Measurements from ENCODE around the gene MEIOB.
"Not testable (repeated sequence)": the region's sequence is repeated elsewhere in the genome, so short reads cannot be mapped to it uniquely, and the experiment has no call there.

Gene MEIOB

GRCh38 chr16:1920727-1921171 lies 48.8 kb upstream of the MEIOB start (continued):
- TF ChIP-seq ZNF416 (tag by site-specific recombination; IDR thresholded peaks at IDR 0.05) (no peak), PBX3 (CRISPR knock-in tag; IDR thresholded peaks at IDR 0.05) (no peak), ZNF558 (tag by site-specific recombination; IDR thresholded peaks at IDR 0.05) (no peak), ZBTB1 (tag by site-specific recombination; IDR thresholded peaks at IDR 0.05) (no peak), ZNF600 (tag by site-specific recombination; IDR thresholded peaks at IDR 0.05) (peak; percentile 85), ZNF335 (tag by site-specific recombination; conservative IDR thresholded peaks at IDR 0.05) (peak; percentile 51)

- POLR2A ChIA-PET; H3K4me3 ChIP-seq (ENCODE audit: low read depth, low read length); H3K4me1 ChIP-seq (ENCODE audit: control insufficient read depth, insufficient read depth, low read length); H3K9me3 ChIP-seq (ENCODE audit: control insufficient read depth, insufficient read depth, low read depth, low read length); H3K36me3 ChIP-seq (ENCODE audit: control insufficient read depth in 2 of 2, insufficient read depth in 1 of 2, low read length in 2 of 2); H3K27ac ChIP-seq (ENCODE audit: extremely low read depth, low read depth, low read length): not testable (repeated sequence)
- CTCF ChIA-PET = interaction anchor here (1.6 kb wide), 1 partner anchor 20 kb away, joined by 4 read pairs; no protein-coding TSS in a partner anchor
These were observed 48.2 kb upstream of the MEIOB start for GRCh38 chr16:1920122-1920521.

GRCh38 chr16:1919327-1919998 lies 47.5 kb upstream of the MEIOB start:
- TF ChIP-seq WT1 (tag by site-specific recombination; IDR thresholded peaks at IDR 0.05) = no peak
- no peak for TF ChIP-seq ZNF292 (tag by site-specific recombination; IDR thresholded peaks at IDR 0.05; ENCODE audit: borderline replicate concordance, low read depth)
- TF ChIP-seq ZBTB8A (tag by site-specific recombination; IDR thresholded peaks at IDR 0.05) = 0 out of 2 replicates have a peak, but pooled peaks have one; percentile 28
- peak; percentile 23; the same call in 1 of the 2 replicates for TF ChIP-seq ZNF600 (tag by site-specific recombination; IDR thresholded peaks at IDR 0.05)
- TF ChIP-seq SP2 (tag by site-specific recombination; IDR thresholded peaks at IDR 0.05) = 0 out of 2 replicates have a peak, but pooled peaks have one; percentile 9
- TF ChIP-seq ZNF354C (tag by site-specific recombination; IDR thresholded peaks at IDR 0.05; ENCODE audit: borderline replicate concordance, low read depth) = no peak
- peak; percentile 41; the same call in 1 of the 2 replicates for TF ChIP-seq ZBTB17 (tag by site-specific recombination; IDR thresholded peaks at IDR 0.05)
- H3K27ac ChIP-seq (ENCODE audit: extremely low read depth, low read depth, low read length) = no peak overlapping the region
- H3K36me3 ChIP-seq (ENCODE audit: control insufficient read depth in 2 of 2, insufficient read depth in 1 of 2, low read length in 2 of 2) = no peaks in the 10 kb centered on the region
- no peaks in the 10 kb centered on the region; the same call in 1 of the 2 replicates for H3K4me1 ChIP-seq (ENCODE audit: control insufficient read depth, insufficient read depth, low read length)
- H3K9me3 ChIP-seq (ENCODE audit: control insufficient read depth, insufficient read depth, low read depth, low read length) = no peaks in the 10 kb centered on the region
- no peak overlapping the region for H3K4me3 ChIP-seq (ENCODE audit: low read depth, low read length)
- CTCF ChIA-PET = interaction anchor here (1.6 kb wide), 1 partner anchor 19 kb away, joined by 4 read pairs; no protein-coding TSS in a partner anchor
- POLR2A ChIA-PET = interaction anchor here (0.6 kb wide), 1 partner anchor 198 kb away, joined by 4 read pairs; no protein-coding TSS in a partner anchor

DNA sequence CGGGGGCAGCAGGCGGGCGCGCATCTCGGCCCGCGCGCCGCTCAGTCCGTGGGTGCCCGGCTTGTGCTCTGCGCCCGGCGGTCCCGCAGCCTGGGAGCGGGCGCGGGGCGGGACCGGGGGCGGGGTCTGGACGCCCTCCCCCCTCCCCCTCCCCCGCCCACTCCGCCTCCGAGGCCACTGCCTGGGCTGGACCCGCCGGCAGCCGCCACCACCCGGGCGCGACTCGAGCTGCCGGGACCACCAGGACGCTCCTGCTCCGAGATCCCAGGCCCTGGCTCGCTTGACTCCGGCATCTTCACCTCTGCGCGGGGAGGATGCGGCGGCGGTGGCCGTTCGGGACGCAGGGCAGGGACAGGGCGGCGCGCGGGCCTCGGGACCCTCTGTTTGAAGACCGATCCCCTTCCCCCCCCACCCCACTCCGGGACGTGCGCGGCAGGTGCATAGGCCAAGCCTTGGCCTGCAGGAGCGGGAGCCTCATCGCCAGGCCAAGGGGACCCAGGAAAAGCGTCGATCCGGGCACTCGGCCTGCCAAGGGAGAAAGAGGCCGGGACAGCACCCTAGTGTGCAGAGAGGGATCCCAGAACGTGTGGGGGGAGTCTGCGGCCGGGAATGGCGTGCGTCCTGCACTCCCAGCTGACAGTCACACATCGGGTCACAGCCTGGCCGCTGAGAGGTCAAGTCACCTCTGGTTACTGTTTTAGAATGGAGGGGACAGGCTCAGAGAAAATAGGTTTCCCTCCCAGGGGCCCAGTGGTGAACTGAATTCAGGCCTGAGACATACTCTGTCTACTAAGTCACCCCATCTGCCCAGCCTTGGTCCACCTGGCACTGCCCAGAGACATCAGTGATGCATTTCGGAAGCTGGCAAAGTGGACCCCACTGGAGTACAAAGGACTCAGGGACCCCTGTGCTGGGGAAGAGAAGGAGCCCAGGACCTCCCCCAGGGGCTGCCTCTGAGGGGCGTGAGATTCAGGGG lies 46.7 kb upstream of the MEIOB start, which contains the start of gene HS3ST6:
HS3ST6 (minus strand) TSS at position 65 of the 976 bp plus-strand sequence. CDS start 92 bp downstream, outside the sequence.
- Histone ChIP-seq H3K27ac (ENCODE audit: extremely low read depth, low read depth, low read length) (no peak within 1 kb of the TSS), H3K4me3 (ENCODE audit: low read depth, low read length) (no peak within 1 kb of the TSS), H3K4me1 (ENCODE audit: control insufficient read depth, insufficient read depth, low read length) (no peaks in the 10 kb centered on the region; the same call in 1 of the 2 replicates), H3K9me3 (ENCODE audit: control insufficient read depth, insufficient read depth, low read depth, low read length) (no peaks in the 10 kb centered on the region), H3K36me3 (ENCODE audit: control insufficient read depth in 2 of 2, insufficient read depth in 1 of 2, low read length in 2 of 2) (no peaks in the 10 kb centered on the region)
- CTCF ChIA-PET = interaction anchor here (1.6 kb wide), 1 partner anchor 18 kb away, joined by 4 read pairs; no protein-coding TSS in a partner anchor
- POLR2A ChIA-PET = no interaction called here
- TF ChIP-seq ZFP41 (tag by site-specific recombination; IDR thresholded peaks at IDR 0.05; ENCODE audit: borderline replicate concordance) (no peak), TCF7L2 (IDR thresholded peaks at IDR 0.05; ENCODE audit: borderline replicate concordance, low read depth, low read length) (no peak), ZNF600 (tag by site-specific recombination; IDR thresholded peaks at IDR 0.05) (0 out of 2 replicates have a peak, but pooled peaks have one; percentile 25), ZFHX2 (tag by site-specific recombination; conservative IDR thresholded peaks at IDR 0.05) (peak; percentile 29; the same call in 1 of the 2 replicates), HOXD13 (CRISPR knock-in tag; IDR thresholded peaks at IDR 0.05; ENCODE audit: borderline replicate concordance) (no peak), MZF1 (tag by site-specific recombination; IDR thresholded peaks at IDR 0.05; ENCODE audit: borderline replicate concordance) (no peak), ZBTB17 (tag by site-specific recombination; IDR thresholded peaks at IDR 0.05) (no peak), EGR2 (tag by site-specific recombination; IDR thresholded peaks at IDR 0.05; ENCODE audit: low read depth) (no peak), ZNF76 (tag by site-specific recombination; IDR thresholded peaks at IDR 0.05; ENCODE audit: borderline replicate concordance, low read depth) (no peak), ZNF777 (tag by site-specific recombination; IDR thresholded peaks at IDR 0.05; ENCODE audit: borderline replicate concordance) (no peak), ZBTB8A (tag by site-specific recombination; IDR thresholded peaks at IDR 0.05) (no peak)
- TF ChIP-seq, protein P1, sequence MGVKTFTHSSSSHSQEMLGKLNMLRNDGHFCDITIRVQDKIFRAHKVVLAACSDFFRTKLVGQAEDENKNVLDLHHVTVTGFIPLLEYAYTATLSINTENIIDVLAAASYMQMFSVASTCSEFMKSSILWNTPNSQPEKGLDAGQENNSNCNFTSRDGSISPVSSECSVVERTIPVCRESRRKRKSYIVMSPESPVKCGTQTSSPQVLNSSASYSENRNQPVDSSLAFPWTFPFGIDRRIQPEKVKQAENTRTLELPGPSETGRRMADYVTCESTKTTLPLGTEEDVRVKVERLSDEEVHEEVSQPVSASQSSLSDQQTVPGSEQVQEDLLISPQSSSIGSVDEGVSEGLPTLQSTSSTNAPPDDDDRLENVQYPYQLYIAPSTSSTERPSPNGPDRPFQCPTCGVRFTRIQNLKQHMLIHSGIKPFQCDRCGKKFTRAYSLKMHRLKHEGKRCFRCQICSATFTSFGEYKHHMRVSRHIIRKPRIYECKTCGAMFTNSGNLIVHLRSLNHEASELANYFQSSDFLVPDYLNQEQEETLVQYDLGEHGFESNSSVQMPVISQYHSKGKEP (tag by site-specific recombination; IDR thresholded peaks at IDR 0.05) = no peak
